ENCODE measurements around the gene MYL4. TPM values are rescaled to one million over a fixed set of nuclear protein-coding genes. Genes with fewer than 3 reads are reported as not detected.
"Not testable (repeated sequence)": the region's sequence is repeated elsewhere in the genome, so short reads cannot be mapped to it uniquely, and the experiment has no call there.

MYL4 gene
- total RNA-seq, 4 donors from 2014 or later = 4.8 TPM; not detected in 3

DNA sequence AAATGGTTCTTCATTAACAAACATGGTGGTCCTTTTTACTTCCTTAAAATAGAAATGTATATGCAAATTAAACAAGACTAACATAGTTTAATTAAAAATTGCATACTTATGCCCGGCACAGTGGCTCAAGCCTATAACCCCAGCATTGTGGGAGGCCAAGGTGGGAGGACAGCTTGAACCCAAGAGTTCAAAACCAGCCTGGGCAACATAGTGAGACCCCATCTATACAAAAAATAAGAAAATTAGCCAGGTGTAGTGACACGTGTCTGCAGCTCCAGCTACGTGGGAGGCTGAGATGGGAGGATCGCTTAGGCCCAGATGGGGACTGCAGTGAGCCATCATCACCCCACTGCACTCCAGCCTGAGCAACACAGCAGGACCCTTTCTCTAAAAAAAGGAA lies 38.4 kb upstream of the MYL4 start:
- Histone ChIP-seq H3K9me3 (no peaks in the 10 kb centered on the region), H3K36me3 (peaks cover 3 to 50% of the 10 kb centered on the region in 2 donors), H3K4me3 (no peak overlapping the region), H3K27me3 (no peaks in the 10 kb centered on the region), H3K27ac (no peak overlapping the region), H3K4me1 (peaks cover 0 to 36% (median 5%) of the 10 kb centered on the region in 3 donors)
- no peak for ATAC-seq
- TF ChIP-seq EP300 (IDR thresholded peaks at IDR 0.05) = no peak
- no peak for TF ChIP-seq POLR2AphosphoS5 (IDR thresholded peaks at IDR 0.05)
- TF ChIP-seq POLR2A (IDR thresholded peaks at IDR 0.05) = no peak
- TF ChIP-seq CTCF (IDR thresholded peaks at IDR 0.05) = no peak
- WGBS, 2 donors (ENCODE audit: low coverage in 1 of 2) = 90 to 91% methylated on average over 2 to 4 of the region's 4 CpGs

- H3K9me3 ChIP-seq = no peaks in the 10 kb centered on the region
- peaks cover 3 to 46% of the 10 kb centered on the region in 2 donors for H3K36me3 ChIP-seq
- 88 to 90% methylated on average over 2 of the region's 2 CpGs for WGBS, 2 donors (ENCODE audit: low coverage in 1 of 2)
- peaks cover 0 to 50% (median 5%) of the 10 kb centered on the region in 3 donors for H3K4me1 ChIP-seq
- H3K27ac ChIP-seq = no peak overlapping the region
- no peaks in the 10 kb centered on the region for H3K27me3 ChIP-seq
- TF ChIP-seq POLR2AphosphoS5 (IDR thresholded peaks at IDR 0.05) = no peak
- no peak for ATAC-seq
- H3K4me3 ChIP-seq = no peak overlapping the region
These were observed 36.2 kb upstream of the MYL4 start for GRCh38 chr17:47172696-47173565.

- not testable (repeated sequence) for H3K27ac ChIP-seq, H3K4me3 ChIP-seq, ATAC-seq, H3K9me3 ChIP-seq, H3K27me3 ChIP-seq
- Histone ChIP-seq H3K36me3 (peaks cover 0 to 45% of the 10 kb centered on the region in 2 donors), H3K4me1 (peaks cover 0 to 60% (median 5%) of the 10 kb centered on the region in 3 donors)
- WGBS, 2 donors (ENCODE audit: low coverage in 1 of 2) = 80 to 100% methylated on average over 1 of the region's 8 CpGs
These were observed 34.3 kb upstream of the MYL4 start for GRCh38 chr17:47174823-47175222.

DNA sequence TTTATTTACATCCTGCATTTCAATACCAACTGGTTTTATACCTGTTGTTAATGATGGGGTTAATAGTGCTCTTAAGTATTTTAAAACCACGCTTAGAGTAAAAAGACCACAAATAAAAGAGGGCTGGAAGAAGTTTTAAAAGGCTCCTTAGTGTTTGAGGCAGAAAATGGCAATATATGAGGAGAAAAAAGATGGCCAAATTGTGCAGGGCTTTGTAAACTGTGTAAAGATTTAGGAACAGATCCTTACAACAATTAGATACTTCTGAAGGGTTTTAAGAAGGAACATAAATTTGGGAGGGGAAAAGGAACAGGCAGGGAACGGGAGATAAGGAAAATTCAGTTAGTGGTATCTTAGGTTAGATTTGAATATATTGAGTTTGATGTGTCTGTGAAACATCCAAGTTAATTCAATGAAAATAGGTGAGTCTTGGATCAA lies 32.7 kb upstream of the MYL4 start:
- no peak overlapping the region for H3K4me3 ChIP-seq
- H3K4me1 ChIP-seq = peaks cover 0 to 48% (median 5%) of the 10 kb centered on the region in 3 donors
- TF ChIP-seq EP300 (IDR thresholded peaks at IDR 0.05) (no peak), CTCF (IDR thresholded peaks at IDR 0.05) (no peak), POLR2AphosphoS5 (IDR thresholded peaks at IDR 0.05) (no peak), POLR2A (IDR thresholded peaks at IDR 0.05) (no peak)
- WGBS, 2 donors (ENCODE audit: low coverage in 1 of 2) = 76 to 100% methylated on average over 1 to 2 of the region's 2 CpGs
- no peak overlapping the region for H3K27ac ChIP-seq
- H3K36me3 ChIP-seq = peaks cover 0 to 45% of the 10 kb centered on the region in 2 donors
- no peaks in the 10 kb centered on the region for H3K27me3 ChIP-seq
- no peaks in the 10 kb centered on the region for H3K9me3 ChIP-seq
- ATAC-seq = no peak

DNA sequence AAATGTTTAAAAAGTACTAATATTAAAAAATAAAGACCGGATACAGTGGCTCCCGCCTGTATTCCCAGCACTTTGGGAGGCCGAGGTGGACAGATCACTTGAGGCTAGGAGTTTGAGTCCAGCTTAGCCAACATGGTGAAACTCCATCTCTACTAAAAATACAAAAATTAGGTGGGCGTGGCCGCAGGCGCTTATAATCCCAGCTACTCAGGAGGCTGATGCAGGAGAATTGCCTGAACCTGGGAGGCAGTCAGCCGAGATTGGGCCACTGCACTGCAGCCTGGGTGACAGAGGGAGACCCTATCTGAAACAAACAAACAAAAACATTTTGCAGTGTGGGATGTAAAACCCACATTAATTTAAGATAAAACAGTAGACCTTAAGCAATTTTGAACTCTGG lies 31.9 kb upstream of the MYL4 start:
- Histone ChIP-seq H3K4me1 (peaks cover 0 to 48% (median 4%) of the 10 kb centered on the region in 3 donors), H3K4me3 (no peak overlapping the region), H3K27me3 (no peaks in the 10 kb centered on the region), H3K9me3 (no peaks in the 10 kb centered on the region), H3K27ac (no peak overlapping the region), H3K36me3 (peaks cover 0 to 45% of the 10 kb centered on the region in 2 donors)
- ATAC-seq = no peak
- 79 to 91% methylated on average over 4 to 7 of the region's 7 CpGs for WGBS, 2 donors (ENCODE audit: low coverage in 1 of 2)
- TF ChIP-seq CTCF (IDR thresholded peaks at IDR 0.05) = no peak
- no peak for TF ChIP-seq POLR2A (IDR thresholded peaks at IDR 0.05)
- TF ChIP-seq EP300 (IDR thresholded peaks at IDR 0.05) = no peak
- no peak for TF ChIP-seq POLR2AphosphoS5 (IDR thresholded peaks at IDR 0.05)

DNA sequence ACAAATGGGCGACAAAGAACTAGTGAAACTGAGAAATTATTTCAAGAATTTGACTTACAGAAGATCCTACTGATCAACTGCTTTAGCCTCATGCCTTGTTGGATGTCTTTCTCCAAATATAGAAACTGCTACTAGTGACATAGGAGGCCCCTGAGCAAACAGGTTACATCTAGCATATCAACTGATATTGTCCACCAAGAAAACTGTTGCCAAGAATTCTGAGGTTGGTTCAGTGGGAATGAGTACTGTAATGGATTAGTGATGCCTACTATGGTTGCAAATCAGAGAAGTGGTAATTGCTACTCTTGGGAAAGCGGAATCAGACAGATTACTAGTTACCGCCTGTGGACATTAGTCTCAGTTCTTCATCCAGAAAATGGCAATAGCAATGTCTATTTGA lies 30.0 kb upstream of the MYL4 start:
- TF ChIP-seq CTCF (IDR thresholded peaks at IDR 0.05) = no peak
- TF ChIP-seq POLR2A (IDR thresholded peaks at IDR 0.05) = no peak
- peaks cover 0 to 58% (median 2%) of the 10 kb centered on the region in 3 donors for H3K4me1 ChIP-seq
- H3K36me3 ChIP-seq = peaks cover 0 to 38% of the 10 kb centered on the region in 2 donors
- no peaks in the 10 kb centered on the region for H3K9me3 ChIP-seq
- no peak overlapping the region for H3K27ac ChIP-seq
- no peaks in the 10 kb centered on the region for H3K27me3 ChIP-seq
- ATAC-seq = no peak
- no peak overlapping the region for H3K4me3 ChIP-seq
- 95 to 100% methylated on average over 2 to 3 of the region's 3 CpGs for WGBS, 2 donors (ENCODE audit: low coverage in 1 of 2)

All from gastroesophageal sphincter (tissue), 4 donors.